H54 (cell line): Measurements from ENCODE around the gene HLA-DQA2.
"Not testable (repeated sequence)": the region's sequence is repeated elsewhere in the genome, so short reads cannot be mapped to it uniquely, and the experiment has no call there.

ENCODE experiments used
- DNase-seq: peaks from one replicate; pipeline ENCODE4 v3.0.0; 2011; ENCODE audit warnings: low spot score, mixed read lengths; ENCODE audit not compliant: insufficient read length
- FAIRE-seq: peaks from 3 replicates; lab custom pipeline; 2011; peaks lifted over from hg19 to GRCh38; lab: Jason Lieb, UNC
- POLR2A ChIP-seq: IDR thresholded peaks from 2 replicates; pipeline ENCODE4 v1.6.1; 2011; ENCODE audit warnings: low read depth, mild to moderate bottlenecking, low read length

Gene HLA-DQA2

GRCh38 chr6:32759669-32760068 lies 18.5 kb downstream of the HLA-DQA2 start:
- no peak for TF ChIP-seq POLR2A
- no peak for DNase-seq
- FAIRE-seq, result no peak

- DNase-seq, result no peak
- no peak for TF ChIP-seq POLR2A
- FAIRE-seq, result no peak
Measured at GRCh38 chr6:32761072-32761471, 19.9 kb downstream of the HLA-DQA2 start.

GRCh38 chr6:32761548-32761947 lies 20.4 kb downstream of the HLA-DQA2 start:
- no peak for FAIRE-seq
- DNase-seq, result no peak
- no peak for TF ChIP-seq POLR2A

DNA sequence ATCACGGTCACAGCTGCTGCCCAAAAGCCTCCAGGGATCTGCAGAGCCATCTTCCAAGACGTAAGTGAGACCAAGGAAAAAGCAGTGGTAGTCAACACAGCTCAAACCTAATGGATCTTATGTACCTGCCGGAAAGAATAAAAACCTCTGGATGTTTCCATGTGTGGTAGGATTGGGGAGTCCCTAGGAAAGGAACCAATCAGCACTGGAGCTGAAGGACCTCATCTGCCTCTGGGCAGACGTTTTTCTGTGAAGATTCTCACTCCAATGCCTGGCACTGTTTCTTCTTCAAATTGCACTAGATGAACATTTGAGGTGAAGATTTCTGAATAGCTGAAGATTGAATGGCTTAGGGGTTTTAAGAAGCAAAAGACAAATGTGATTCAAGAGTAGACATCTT lies 22.2 kb downstream of the HLA-DQA2 start, which contains the start of gene HLA-DQB2:
TSS of gene HLA-DQB2 (minus strand) at position 112 of the 400 bp plus-strand sequence. CDS start at position 50, 62 bp downstream.
- FAIRE-seq (no peak), DNase-seq (peak; percentile 23)
- no peak for TF ChIP-seq POLR2A

GRCh38 chr6:32764048-32764447 lies 22.9 kb downstream of the HLA-DQA2 start:
- TF ChIP-seq POLR2A, result no peak
- FAIRE-seq, result no peak
- DNase-seq, result no peak

DNA sequence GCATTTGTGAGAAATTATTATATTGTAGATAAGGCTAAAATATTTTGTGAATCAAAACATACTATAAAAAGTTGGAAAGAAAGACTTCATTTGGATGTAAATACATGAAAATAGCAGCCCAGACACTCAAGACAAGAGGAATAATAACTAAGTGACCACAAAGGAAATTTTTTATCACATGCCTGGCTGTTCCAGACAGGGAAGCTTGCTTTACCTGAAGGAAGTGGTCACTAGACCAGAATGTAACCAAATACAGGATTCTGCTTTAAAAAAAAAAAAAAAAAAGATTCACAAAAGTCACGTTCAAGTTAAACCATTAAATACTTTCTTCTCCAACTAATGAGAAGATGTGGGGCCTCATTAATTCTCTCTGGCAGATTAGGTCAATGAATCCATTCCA lies 31.5 kb downstream of the HLA-DQA2 start:
- DNase-seq (no peak), FAIRE-seq (no peak)
- no peak for TF ChIP-seq POLR2A

GRCh38 chr6:32774426-32774825 lies 33.2 kb downstream of the HLA-DQA2 start:
- TF ChIP-seq POLR2A, result no peak
- DNase-seq, result no peak
- FAIRE-seq, result no peak

DNA sequence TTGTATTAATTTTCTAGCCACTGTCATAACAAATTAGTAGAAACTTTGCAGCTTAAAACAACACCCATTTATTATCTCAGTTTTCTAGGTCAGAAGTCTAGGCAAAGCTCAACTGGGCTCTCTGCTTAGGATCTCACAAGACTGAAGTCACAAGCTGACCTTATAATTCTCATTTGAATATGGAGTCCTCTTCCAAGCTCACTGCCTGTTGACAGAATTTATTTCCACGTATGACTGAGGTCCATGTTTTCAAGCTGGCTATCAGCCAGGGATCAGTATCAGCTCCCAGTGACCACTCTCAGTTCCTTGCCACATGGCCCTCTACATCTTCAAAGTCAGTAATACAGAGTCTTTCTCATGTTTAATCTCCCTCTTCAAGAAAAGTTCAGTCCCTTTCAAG lies 33.9 kb downstream of the HLA-DQA2 start:
- no peak for FAIRE-seq
- no peak for DNase-seq
- no peak for TF ChIP-seq POLR2A

GRCh38 chr6:32779036-32779435 lies 37.8 kb downstream of the HLA-DQA2 start:
- FAIRE-seq (no peak), DNase-seq (no peak)
- no peak for TF ChIP-seq POLR2A

DNA sequence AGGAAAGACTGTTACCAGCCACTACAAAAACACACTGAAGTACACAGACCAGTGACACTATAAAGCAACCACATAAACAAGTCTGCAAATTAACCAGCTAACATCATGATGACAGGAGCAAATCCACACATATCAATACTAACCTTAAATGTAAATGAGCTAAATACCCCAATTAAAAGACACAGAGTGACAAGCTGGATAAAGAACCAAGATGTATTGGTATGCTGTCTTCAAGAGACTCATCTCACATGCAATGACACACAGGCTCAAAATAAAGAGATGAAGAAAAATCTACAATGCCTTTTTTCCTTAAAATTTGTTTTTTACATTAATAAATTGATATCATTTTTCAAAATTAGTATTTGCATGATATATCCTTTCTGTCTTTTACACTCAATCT lies 41.7 kb downstream of the HLA-DQA2 start:
- DNase-seq, FAIRE-seq: not testable (repeated sequence)

DNA sequence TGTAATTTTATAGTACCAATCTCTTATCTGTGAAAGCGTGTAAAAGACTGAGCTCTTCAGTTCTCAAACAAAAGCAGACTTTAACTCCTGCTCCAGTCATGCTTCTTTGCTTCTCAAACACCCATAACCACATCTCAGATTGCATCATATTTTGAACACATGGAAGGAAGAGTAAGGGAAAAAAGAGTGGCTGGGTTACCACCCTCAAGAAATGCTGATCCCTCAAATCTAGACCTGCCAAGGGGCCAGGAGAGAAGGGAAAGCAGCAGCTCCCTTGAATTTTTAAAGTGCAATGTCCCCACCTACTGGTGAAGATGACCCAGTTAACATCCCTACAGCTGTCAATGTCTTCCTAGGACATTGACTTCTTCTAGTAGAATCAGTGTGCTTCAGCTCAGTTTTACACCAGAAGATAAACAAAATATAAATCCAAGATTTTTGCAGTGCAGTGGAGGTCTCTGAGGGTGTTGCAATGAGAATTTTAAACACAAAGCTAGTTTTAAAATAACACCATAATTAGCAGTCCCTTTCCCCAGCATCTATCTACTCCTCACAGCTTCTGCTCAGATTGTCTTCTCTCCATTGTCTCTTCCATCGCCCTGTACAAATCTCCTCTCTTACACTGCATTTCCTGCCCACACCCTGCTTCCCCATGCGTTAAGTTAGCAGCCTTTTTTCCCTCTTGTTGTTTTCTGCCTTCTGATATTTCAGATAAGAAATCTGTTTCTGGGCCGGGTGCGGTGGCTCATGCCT lies 44.8 kb downstream of the HLA-DQA2 start:
- TF ChIP-seq POLR2A, result no peak
- DNase-seq (no peak), FAIRE-seq (peak; percentile 94)

DNA sequence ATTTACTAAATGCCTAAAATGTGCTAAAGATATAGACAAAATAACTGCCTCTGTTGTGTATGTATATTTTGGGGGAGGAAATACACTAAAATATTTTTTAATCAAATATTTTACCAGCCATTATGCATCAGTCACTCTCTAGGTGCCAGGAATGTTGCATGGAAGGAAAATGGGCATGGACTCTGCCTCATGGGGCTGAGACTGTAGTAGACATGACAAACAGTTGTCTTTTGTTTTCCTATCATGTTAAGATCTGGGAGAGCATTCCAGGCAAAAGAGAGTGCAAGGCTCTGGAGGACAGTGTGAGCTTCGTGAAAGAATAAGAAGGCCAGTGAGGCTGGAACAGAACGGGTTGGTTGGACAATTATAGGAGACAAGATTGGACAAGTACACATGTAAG lies 49.1 kb downstream of the HLA-DQA2 start:
- FAIRE-seq, result peak; percentile 43
- no peak for TF ChIP-seq POLR2A
- DNase-seq, result no peak

DNA sequence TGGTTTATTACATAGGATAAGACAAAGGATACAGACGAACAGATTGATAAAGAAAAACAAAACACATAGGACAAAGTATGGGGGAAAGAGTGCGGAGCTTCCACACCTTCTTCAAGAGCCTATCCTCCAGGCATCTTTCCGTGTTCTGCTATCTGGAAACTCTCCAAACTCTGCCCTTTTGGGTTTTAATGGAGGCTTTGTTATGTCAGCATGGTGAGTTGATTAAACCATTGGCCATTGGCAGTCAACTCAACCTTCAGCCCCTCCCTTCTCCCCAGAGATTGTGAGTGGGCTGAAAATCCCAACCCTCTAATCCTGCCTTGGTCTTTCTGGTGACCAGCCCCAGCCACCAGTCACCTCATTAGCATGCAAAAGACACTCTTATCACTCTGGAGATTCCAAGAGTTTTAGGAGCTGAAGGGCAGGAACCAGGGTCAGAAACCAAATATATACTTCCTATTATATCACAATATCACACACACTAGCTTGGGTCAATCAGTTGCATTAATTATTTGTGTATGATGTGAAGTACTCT lies 51.8 kb downstream of the HLA-DQA2 start:
- no peak for DNase-seq
- no peak for TF ChIP-seq POLR2A
- no peak for FAIRE-seq

DNA sequence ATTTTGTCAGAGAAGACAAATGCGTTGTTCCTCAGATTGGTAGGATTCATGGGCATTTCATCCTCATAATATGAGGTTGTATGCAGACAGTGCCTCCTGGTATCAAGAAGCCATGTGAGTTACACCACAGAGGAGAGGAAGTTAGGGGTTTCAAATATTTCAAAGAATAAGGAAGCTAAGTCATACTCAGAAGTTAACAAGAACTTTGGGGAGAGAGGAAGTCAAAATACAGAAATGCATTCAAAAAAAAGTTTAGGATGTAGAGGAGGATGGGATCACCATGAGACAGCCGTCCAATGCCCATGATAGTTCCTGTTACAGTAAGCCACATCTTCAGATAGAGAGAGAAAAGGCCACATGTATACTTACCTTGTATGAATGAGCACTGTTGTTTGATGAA lies 53.3 kb downstream of the HLA-DQA2 start:
- no peak for DNase-seq
- no peak for TF ChIP-seq POLR2A
- FAIRE-seq, result no peak
